Measurements from ENCODE around the gene CAPZA1. TPM values are rescaled to one million over a fixed set of nuclear protein-coding genes. Genes with fewer than 3 reads are reported as not detected.

The CAPZA1 gene
- total and polyA plus RNA-seq, 10 of the 15 experiments (the other 5 are each of a cell fraction or from before 2014, with no cell fraction given) = 187 to 886 (median 278) TPM

DNA sequence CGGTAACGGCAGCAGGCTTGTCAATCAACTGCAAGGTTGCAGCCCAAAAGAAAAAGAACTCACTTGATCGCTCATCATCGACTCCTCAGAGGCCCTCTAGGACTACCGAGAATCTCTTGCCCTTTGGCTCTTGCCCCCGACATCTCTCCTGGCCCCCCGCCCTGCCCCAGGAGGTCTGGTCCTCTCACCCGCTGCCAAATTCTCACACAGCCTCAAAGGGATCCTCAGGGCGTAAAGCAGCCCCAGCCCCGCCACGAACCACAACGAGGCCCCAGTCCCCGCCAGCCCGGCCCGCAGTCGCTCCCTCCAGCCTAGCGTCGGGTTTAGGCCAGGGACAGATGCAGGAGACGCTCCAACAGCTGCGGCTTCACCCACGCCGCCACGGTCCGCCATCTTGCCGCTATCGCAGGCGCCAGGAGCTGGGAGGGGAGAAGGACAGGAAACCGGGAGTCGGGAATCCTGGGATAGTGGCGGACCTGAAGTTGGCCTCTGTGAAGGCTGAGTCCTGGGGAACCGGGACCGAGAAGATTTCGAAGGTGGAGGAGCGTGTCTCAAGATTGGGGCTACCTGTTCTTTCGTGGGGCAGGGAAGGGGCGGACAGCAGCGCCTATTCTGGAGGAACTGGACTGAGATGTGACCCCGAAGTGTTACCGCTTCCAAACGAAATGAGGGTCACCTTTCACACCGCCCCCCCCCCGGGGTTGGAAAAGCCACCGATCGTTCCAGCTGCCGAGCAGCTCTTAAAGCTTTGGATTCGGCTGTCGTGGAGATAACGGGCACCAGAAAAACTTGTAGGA, 713 bp upstream of the CAPZA1 start, which contains the start of gene ST7L:
Gene ST7L, minus strand, starts transcription at position 421 of the 797 bp plus-strand sequence. Its CDS starts 28 bp downstream, at position 393.
- peak within 1 kb of the TSS; percentile 77 for H3K4me3 ChIP-seq
- no peak for DNase-seq (ENCODE audit: low read depth, low spot score)
- intact Hi-C loops (cut with micrococcal nuclease; ENCODE audit: unreplicated experiment) = loop anchor here (2.0 kb wide), 4 partner anchors 56 to 152 kb away; partner anchors contain the start of genes MOV10, PPM1J and RHOC
- POLR2A ChIA-PET = interaction anchor here (1.1 to 4.2 kb wide), 9 partner anchors 10 to 225 kb away, joined by 3 to 26 read pairs (median 6); partner anchors contain the start of genes CTTNBP2NL, MOV10, PPM1J and RHOC
- H3K9me3 ChIP-seq (replicated peaks; ENCODE audit: control insufficient read depth, insufficient read depth, low read length) = no peaks in the 10 kb centered on the region
- H3K79me2 ChIP-seq (ENCODE audit: control insufficient read depth, insufficient read depth, low read length) = peaks cover 65% of the 10 kb centered on the region
- RAD21 ChIA-PET (ENCODE audit: unreplicated experiment) = interaction anchor here (0.7 to 4.0 kb wide), 9 partner anchors 17 to 228 kb away, joined by 3 to 26 read pairs (median 7); partner anchors contain the start of genes MOV10 and PPM1J
- FAIRE-seq = no peak
- no peaks in the 10 kb centered on the region for H3K27me3 ChIP-seq (replicated peaks in 1 of 2; ENCODE audit: control insufficient read depth in 2 of 2, insufficient read depth in 2 of 2, low read length in 1 of 2)
- ATAC-seq = peak; percentile 43
- peak within 1 kb of the TSS; percentile 100 for H3K9ac ChIP-seq (ENCODE audit: control insufficient read depth, insufficient read depth, low read length)
- BruUV-seq (replicated peaks) = TSS peak; percentile 85
- peaks cover 4% of the 10 kb centered on the region for H3K4me1 ChIP-seq (ENCODE audit: control insufficient read depth, insufficient read depth, low read length)
- 2% methylated on average over 46 of the region's 48 CpGs for WGBS (ENCODE audit: insufficient coverage, insufficient replicate concordance, low lambda C conversion rate, missing lambda C conversion rate)
- no peaks in the 10 kb centered on the region for H3K36me3 ChIP-seq (ENCODE audit: control insufficient read depth in 2 of 2, insufficient read depth in 2 of 2, low read length in 1 of 2)
- H3K27ac ChIP-seq (ENCODE audit: control insufficient read depth, insufficient read depth) = peak within 1 kb of the TSS; percentile 100
- H3K4me2 ChIP-seq (ENCODE audit: control insufficient read depth, insufficient read depth) = peak within 1 kb of the TSS; percentile 97
- CTCF ChIA-PET = interaction anchor here (1.0 to 15.2 kb wide), 6 partner anchors 90 to 424 kb away, joined by 4 to 330 read pairs (median 6); partner anchors contain the start of genes CTTNBP2NL and PPM1J
- SMC1A ChIA-PET (ENCODE audit: uncharacterized antibody, unreplicated experiment) = interaction anchor here (0.6 to 10.2 kb wide), 12 partner anchors 10 to 228 kb away, joined by 3 to 125 read pairs (median 6); partner anchors contain the start of genes MOV10 and PPM1J
- no peaks in the 10 kb centered on the region for H4K20me1 ChIP-seq (ENCODE audit: control insufficient read depth, insufficient read depth)
- in situ Hi-C loops (cut with MboI) = loop anchor here (5.0 kb wide), 1 partner anchor 222 kb away; the partner anchor contains the start of gene CTTNBP2NL
- peak within 1 kb of the TSS; percentile 90 for H2AFZ ChIP-seq (ENCODE audit: control insufficient read depth, low read depth, low read length)
- TF ChIP-seq MYB (IDR thresholded peaks at IDR 0.05; ENCODE audit: borderline replicate concordance, low read depth, low read length) (no peak), JUNB (IDR thresholded peaks at IDR 0.05) (no peak), YY1 (IDR thresholded peaks at IDR 0.05; ENCODE audit: low read depth, low read length) (peak; percentile 96), MLLT1 (IDR thresholded peaks at IDR 0.05) (0 out of 2 replicates have a peak, but pooled peaks have one; percentile 9), STAT3 (IDR thresholded peaks at IDR 0.05; ENCODE audit: low read depth, low read length) (no peak), IKZF2 (IDR thresholded peaks at IDR 0.05) (peak; percentile 93 to 94), RAD21 (IDR thresholded peaks at IDR 0.05; ENCODE audit: insufficient read depth, low read depth, low read length) (no peak), ETV6 (conservative IDR thresholded peaks at IDR 0.05 in 1 of 2, IDR thresholded peaks at IDR 0.05 in 1 of 2; ENCODE audit: borderline replicate concordance in 1 of 2, low read depth in 1 of 2) (peak in 1 of 2 experiments; percentile 4; a peak in 1 of 4 replicates), TCF12 (IDR thresholded peaks at IDR 0.05; ENCODE audit: low read depth, low read length) (peak; percentile 69; the same call in 1 of the 2 replicates), PKNOX1 (IDR thresholded peaks at IDR 0.05) (peak; percentile 96), BCL11A (IDR thresholded peaks at IDR 0.05; ENCODE audit: low read depth, low read length) (no peak), FOS (IDR thresholded peaks at IDR 0.05; ENCODE audit: borderline replicate concordance, extremely low read depth, insufficient read length) (no peak), MTA2 (IDR thresholded peaks at IDR 0.05; ENCODE audit: low read depth) (peak; percentile 33; the same call in 1 of the 2 replicates), RELA (IDR thresholded peaks at IDR 0.05; ENCODE audit: borderline replicate concordance, partially characterized antibody) (no peak)
- TF ChIP-seq, protein P1, sequence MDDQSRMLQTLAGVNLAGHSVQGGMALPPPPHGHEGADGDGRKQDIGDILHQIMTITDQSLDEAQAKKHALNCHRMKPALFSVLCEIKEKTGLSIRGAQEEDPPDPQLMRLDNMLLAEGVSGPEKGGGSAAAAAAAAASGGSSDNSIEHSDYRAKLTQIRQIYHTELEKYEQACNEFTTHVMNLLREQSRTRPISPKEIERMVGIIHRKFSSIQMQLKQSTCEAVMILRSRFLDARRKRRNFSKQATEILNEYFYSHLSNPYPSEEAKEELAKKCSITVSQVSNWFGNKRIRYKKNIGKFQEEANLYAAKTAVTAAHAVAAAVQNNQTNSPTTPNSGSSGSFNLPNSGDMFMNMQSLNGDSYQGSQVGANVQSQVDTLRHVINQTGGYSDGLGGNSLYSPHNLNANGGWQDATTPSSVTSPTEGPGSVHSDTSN (IDR thresholded peaks at IDR 0.05; ENCODE audit: insufficient replicate concordance, low read depth, low read length) = peak; percentile 88
